Gastrocnemius medialis (tissue), 4 donors: ENCODE data around the gene HNRNPR.

Experiments
- CTCF ChIP-seq, 5 experiments: fragments of 450-650 bp in 3 of 5; fragments of 200-600 bp in 2 of 5; sonication (generic) in 2 of 5; IDR thresholded peaks in 4 of 5; conservative IDR thresholded peaks in 1 of 5; 1 replicate in 4 of 5; 2 replicates in 1 of 5; pipeline ENCODE4 v1.5.1; 2016 to 2019; ENCODE audit warnings: antibody characterized with exemption in 5 of 5, mild to moderate bottlenecking in 3 of 5, moderate library complexity in 3 of 5
- POLR2A ChIP-seq, 2 donors: fragments of 450-650 bp; IDR thresholded peaks; one replicate each; pipeline ENCODE4 v1.6.1; 2017; ENCODE audit warnings: antibody characterized with exemption in 2 of 2, mild to moderate bottlenecking in 2 of 2, moderate library complexity in 2 of 2

GRCh38 chr1:23288201-23288600 lies 55.9 kb downstream of the HNRNPR start:
- TF ChIP-seq POLR2A (IDR thresholded peaks at IDR 0.05) = no peak
- no peak for TF ChIP-seq CTCF (IDR thresholded peaks at IDR 0.05 in 4 of 5, conservative IDR thresholded peaks at IDR 0.05 in 1 of 5)
